ENCODE measurements around the gene JPT2.
"Not testable (repeated sequence)": the region's sequence is repeated elsewhere in the genome, so short reads cannot be mapped to it uniquely, and the experiment has no call there.

JPT2 gene

DNA sequence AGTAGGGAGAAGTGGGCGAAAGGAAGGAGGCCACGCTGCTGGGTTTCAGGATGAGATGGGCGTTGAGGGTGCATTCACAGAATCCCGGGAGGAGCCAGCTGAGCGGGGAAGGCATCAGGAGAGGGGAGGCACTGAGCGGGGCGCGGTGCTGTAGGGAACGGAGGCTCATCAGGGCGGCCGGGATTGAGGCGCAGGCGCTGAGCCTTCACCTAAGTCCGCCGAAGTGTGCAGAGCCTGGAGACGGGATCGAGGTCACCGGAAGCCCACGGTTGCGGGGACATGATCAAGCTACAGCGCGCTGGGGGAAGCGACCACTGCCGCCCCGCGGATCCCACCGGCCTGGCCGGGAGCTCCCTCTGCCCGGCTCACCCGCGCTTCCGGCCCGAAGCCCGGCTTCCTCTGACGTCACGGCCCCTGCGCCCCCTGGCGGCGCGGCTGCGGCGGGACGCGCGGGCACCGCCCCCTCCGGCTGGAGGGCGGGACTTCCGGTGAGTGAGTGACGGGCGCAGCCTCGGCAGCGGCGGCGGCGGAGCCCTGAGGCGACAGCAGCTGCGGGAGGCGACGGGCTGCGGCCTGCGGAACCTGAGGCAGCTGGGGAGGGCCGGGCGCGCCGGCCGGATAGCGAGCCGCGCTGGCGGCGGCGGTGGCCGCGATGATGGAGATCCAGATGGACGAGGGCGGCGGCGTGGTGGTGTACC, 27.8 kb downstream of the JPT2 start, which contains the start of gene MAPK8IP3:
MAPK8IP3 (plus strand) TSS at position 508 of the 698 bp plus-strand sequence; CDS start at position 653, 145 bp downstream.
- DNase-seq, result peak; percentile 29 to 95 (median 88)

DNA sequence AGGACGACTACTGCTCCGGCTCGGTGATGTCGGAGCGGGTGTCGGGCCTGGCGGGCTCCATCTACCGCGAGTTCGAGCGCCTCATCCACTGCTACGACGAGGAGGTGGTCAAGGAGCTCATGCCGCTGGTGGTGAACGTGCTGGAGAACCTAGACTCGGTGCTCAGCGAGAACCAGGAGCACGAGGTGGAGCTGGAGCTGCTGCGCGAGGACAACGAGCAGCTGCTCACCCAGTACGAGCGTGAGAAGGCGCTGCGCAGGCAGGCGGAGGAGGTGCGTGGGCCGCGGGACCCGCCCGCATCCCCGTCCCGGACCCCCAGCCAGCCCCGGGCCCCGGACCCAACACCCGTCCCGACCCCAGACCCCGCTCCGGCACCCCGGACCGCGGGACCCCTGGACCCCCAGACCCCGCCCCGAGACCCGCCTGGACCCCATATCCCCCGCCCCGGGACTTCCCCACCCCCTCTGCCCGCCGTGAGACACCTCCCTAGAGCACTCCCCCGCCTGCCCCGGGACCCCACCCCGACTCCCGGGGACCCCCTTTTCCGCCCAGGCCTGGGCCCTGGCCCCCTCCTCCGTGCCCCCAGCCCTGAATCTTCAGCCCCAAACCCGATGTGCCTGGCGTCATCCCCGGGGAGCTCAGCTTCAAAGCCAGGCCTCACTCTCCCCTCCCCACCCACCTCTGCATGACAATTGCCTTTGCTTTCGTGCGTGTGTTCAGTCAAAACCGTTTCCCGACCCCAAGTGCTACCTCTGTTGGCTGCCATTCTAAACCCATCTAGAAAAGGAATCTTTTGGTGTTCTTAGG, 28.5 kb downstream of the JPT2 start:
- DNase-seq, result peak in 7 of 56 donors; percentile 24 to 58 (median 41)

DNA sequence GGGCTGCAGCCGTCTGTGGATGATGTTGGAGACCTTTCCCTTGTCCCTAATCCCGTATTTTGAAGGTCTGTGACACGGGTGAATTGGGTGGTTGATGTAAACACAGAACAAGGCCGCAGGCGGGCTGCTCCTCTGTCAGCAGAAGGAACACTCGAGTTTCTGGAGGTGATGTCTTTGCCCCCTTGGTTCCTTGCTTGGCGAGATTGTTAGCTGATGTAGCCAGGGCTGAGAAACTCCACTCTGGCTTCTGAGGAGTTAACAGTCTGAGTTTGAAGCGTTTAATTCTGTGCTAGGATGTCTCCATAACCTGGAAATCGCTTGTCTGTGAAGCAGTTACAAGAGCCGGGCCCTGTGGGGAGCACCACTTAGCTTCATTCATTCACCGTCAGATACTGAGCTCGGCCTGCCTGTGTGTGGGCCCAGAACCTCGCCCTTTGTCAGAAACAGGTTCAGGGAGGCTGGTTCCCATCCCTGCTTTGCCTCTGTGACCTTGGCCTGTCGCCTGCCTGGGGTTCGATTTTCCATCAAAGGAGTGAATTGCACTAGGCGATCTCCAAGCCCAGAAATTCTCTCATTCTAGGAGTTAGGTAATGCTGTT, 29.2 kb downstream of the JPT2 start:
- DNase-seq, result peak in 22 of 56 donors; percentile 5 to 58 (median 26)

DNA sequence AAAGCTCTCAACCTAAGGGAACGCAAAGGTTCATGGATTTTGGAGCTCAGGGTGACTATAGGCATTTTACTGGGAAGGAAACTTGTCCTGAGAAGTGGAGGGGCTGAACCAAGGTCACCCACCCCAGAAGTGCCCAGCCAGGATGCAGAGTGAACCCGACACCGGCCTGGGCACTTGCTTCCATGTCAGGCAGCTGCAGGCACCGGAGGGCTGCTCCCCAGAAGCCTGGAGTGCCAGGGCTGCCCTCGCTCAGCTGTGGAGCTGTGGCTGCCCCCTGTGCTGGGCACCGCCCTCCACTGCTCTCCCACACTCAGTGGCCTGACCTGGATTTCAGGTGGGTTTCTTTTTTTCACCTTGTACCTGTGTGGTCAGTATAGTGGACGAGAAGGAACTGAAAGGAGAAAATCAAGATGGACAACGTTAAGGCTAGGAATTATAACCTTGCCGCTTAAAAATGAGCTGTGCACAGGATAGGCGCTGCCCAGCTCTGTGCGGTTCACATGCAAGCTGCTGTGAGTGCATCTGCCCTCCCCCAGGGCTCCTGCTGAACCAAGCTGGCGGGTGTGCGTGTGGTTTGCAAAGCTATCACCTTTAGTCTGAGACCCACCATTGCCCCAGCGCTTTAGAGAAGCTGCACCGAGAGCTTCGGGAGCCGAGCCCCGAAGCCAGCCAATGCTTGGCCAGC, 30.1 kb downstream of the JPT2 start:
- no peak for DNase-seq

DNA sequence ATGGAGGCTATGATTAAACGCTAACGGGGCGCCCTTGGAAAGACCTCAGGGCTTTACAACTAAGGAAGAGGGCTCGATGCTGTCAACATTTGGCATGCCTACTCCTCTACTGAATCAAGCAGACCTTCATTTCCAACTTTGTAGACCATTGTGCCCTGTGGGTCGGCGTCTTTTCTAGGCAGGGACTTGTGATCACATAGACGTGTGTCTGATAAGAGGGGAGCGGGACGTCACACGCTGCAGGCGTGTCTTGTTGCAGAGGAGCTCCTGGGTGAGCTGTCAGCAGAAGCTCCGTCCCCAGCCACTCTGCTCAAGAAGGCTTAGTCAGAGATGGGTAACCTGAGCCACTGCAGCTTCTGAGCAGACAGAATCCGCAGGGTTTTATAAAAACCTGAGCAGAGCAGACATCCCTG, 30.7 kb downstream of the JPT2 start:
- peak in 27 of 56 donors; percentile 6 to 73 (median 24) for DNase-seq

DNA sequence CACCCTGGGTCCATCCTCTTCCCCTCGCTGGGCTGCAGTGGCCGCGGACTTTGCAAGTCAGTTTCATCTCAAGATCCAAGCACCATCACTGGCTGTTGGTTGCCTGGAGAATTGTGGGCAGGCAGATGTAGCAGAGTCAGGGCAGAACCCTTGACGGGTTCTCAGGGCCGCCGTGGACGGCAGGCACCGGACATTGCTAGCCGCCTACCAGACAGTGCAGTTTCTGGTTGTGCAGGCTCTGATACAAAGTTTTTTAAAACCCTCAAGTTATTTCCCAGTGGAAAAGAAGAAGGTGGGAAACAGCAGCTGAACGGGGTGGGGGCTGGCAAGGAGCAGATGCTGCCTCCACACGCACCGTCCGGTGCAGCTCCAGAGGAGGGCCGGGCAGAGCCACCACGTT, 31.3 kb downstream of the JPT2 start:
- DNase-seq, result no peak

DNA sequence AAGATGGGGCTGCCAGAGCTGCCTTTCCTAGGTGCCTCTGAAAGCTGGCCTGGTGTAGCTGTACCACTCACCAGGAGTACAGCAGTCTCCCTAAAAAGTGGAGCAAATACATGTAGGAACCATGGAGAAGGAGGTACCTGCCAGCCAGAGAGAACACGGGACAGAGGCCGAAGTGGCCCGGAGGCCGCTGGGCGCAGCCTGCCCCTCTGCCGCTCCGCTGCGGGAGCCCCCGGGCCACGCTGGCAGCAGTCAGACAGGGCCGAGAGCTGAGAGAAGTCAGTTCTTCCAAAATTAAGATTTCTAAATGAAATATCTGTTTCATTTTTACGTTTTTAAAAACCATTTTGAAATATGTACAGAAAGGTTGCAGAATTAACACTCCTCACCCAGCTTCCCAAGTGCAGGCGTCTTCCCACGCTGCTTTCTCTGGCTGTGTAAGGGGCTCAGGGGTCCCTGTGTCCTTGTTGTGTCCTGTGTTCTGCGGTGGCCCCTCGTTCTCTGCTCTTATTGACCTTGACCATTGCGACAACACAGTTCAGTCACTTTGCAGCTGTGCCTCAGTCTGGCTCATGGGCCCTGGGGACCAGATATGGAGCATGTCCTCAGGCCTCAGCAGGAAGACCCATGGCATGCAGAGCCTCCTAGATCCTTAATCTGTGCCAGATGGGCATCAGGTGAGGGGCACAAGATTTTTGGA, 32.9 kb downstream of the JPT2 start:
- DNase-seq, result no peak

DNA sequence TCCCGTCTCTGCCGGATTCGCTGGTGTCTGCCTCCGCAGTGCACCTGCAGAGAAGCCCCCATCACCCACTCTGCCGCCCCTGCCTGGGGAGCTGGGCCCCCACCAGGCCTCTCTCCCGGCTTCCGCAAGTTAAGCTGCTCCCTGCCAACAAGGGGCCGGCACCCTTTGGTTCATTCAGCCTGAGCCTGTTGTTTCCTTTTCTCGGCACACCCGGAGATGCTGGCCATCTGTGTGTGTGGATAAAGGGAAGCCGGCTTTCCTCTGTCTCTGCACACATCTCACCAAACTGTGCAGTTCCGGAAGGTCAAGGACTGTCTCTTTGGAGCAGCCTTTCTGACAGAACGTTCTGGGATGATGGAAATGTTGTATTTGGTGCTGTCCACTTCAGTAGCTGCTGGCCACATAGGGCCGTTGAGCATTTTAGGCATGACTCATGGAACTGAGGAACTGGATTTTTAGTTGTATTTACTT, 34.7 kb downstream of the JPT2 start:
- DNase-seq, result no peak

DNA sequence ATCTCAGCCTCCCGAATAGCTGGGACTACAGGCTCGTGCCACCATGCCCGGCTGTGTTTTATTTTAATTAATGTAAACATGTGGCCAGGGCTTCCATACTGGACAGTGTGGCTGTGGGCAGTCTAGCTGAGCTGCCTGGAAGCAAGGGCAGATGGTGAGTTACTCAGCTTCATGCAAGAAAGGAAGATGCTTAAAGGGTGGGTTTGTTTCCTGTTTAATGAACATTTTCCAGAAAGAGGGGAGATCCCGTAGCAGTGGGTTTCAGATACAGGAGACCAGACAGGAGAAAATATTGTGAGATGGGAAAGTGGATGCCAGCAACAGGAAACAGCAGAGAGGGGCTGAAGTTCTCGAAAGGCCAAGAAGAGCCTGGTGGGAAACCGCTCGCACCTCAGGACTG, 35.3 kb downstream of the JPT2 start:
- DNase-seq, result no peak

DNA sequence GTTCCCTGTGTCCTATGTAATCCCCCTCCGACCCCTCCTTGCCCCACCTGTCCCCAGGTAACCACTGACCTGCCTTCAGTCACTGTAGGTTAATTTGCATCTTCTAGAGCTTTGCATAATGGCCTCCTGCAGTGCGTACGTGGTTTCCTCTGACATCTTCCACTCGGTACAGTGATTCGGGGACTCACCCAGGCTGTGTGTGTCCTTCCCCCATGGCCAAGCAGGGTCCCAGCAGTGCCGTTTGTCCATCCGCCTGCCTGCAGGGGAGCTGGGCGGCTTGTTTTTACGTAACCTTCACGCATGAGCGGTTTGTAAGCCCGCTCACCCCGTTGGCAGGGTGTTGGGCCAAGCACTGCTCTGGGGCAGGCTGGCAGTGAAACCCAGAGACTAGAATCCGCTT, 35.9 kb downstream of the JPT2 start:
- peak in 14 of 56 donors; percentile 1 to 55 (median 19) for DNase-seq

DNA sequence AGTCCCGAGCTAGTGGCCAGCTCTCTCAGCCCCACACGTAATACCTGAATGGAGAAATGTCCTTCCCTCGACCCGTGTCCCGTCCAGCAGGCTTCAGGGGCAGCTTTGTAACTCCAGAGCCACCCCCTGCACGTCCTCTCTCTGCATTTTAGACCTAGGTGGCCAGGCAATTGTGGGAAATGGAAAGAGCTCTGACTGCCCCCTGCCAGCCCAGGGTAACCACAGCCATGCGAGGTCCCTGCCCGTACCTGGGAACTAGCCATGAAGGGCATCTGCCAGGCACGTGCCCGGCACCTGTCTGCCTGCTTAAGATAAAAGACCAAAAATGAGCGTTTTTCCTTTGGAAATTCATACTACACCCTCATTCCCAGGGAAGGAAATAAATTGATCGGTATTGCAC, 37.1 kb downstream of the JPT2 start:
- DNase-seq, result no peak

DNA sequence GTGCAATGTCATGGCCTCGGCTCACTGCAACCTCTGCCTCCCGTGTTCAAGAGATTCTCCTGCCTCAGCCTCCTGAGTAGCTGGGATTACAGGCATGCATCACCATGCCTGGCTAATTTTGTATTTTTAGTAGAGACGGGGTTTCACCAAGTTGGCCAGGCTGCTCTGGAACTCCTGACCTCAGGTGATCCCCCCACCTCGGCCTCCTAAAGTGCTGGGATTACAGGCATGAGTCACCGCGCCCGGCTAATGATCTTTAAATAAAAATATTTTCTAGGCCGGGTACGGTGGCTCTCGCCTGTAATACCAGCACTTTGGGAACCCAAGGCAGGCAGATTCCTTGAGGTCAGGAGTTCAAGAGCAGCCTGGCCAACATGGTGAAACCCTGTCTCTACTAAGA, 40.2 kb downstream of the JPT2 start:
- not testable (repeated sequence) for DNase-seq

DNA sequence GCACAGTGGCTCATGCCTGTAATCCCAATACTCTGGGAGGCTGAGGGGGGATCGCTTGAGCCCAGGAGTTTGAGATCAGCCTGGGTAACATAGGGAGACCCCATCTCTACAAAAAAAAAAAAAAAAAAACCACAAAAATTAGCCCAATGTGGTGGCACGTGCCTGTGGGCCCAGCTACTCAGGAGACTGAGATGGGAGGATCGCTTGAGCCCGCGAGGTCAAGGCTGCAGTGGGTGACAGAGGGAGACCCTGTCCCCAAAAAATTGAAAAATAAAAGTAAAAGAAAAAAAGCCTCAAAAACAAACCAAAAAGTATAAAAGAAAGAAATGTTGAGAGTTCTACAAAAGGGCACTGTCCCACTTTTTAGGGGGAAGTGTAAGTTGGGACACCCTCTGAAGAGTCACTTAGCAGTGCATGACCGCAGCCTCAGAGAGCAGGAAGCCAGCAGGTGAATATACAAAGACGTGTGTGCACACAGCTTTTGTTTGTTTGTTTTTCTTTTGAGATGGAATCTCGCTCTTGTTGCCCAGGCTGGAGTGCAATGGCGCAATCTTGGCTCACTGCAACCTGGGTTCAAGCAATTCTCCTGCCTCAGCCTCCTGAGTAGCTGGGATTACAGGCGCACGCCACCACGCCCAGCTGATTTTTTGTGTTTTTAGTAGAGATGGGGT, 41.6 kb downstream of the JPT2 start:
- not testable (repeated sequence) for DNase-seq

DNA sequence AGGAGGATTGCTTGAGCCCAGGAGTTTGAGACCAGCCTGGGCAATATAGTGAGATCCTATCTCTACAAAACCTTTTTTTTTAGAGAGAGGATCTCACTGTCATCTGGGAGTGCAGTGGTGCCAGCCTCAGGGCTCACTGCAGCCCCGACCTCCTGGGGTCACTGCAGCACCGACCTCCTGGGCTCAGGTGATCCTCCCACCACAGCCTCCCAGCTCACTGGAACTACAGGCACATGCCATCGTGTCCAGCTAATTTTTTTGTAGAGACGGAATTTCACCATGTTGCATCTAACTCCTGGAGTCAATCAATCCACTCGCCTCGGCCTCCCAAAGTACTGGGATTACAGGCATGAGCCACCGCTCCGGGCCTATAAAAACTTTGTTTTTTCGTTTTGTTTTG, 43.3 kb downstream of the JPT2 start:
- no peak for DNase-seq

DNA sequence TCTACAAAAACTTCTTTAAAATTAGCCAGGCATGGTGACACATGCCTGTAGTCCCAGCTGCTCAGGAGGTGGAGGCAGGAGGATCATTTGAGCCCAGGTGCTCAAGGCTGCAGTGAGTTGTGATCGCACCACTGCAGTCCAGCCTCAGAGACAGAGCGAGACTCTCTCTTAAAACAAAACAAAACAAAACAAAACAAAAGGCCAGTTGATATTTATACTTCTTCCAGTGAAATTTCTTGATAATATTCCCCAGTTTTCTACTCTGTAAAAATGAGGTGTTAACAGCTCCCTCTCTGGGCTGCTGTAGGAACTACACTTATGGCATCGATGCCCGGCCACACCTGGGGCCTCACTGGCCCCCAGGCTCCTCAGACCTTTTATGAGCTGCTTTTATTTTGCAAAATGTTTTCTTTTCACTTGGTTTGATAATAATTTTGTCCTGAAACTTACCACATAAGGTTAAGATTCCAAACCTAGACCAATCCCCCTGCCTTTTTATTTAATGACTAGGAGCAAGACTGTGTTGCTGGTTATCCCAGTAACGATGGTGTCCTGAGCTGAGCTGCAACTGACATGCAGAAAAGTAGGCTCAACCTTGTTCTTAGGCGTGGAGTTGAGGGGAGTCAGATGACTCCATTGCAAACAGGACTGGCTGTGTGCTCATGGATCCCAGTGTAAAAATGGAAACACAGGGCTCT, 45.5 kb downstream of the JPT2 start:
- DNase-seq, result peak in 20 of 56 donors; percentile 4 to 56 (median 28)

DNA sequence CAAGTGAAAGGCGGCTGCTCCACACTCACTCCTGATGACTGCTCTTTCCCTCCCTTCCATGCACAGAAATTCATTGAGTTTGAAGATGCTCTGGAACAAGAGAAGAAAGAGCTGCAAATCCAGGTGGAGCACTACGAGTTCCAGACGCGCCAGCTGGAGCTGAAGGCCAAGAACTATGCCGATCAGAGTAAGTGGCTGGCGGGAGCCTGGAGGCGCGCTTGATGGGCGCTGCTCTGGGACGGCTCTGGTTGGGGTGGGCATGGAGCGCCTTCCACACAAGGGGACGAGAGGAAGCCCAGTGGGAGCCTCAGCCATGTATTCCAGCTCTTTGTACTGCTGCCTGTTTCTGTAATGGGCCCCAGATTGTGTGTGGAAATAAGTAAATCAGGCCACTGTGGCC, 46.4 kb downstream of the JPT2 start:
- no peak for DNase-seq

DNA sequence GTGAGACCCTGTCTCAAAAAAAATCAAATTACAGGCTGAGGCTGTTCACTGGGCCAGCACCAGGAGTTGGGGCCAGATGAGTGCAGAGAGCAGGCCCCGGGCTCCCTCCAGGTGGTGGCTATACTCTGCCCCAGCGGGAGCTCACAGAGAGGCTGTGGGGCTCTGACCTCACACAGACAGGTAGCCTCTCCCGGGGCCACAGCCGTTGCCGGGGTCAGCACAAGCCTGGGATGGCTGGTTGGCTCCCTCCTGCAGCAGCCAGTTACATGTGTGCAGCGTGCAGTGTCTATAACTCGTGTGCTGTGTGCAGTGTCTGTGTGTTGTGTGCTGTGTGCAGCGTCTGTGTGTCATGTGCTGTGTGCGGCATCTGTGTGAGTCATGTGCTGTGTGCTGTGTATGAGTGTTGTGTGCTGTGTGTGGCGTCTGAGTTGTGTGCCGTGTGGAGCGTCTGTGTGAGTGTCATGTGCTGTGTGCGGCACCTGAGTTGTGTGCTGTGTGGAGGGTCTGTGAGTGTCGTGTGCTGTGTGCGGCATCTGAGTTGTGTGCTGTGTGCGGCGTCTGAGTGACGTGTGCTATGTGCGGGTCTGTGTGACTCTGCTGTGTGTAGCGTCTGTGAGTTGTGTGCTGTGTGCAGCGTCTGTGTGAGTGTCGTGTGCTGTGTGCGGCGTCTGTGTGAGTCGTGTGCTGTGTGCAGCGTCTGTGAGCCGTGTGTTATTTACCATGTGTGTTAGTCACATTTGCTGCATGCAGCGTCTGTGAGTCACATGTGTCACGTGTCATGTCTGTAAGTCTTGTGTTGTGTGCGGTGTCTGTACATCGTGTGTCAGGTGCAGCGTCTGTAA, 48.8 kb downstream of the JPT2 start:
- no peak for DNase-seq
